GM13977 (cell line): Measurements from ENCODE around the gene UTS2.

Experiments
- DNase-seq: peaks from one replicate; pipeline ENCODE4 v3.0.0; 2012; ENCODE audit warnings: low spot score
- CTCF ChIP-seq: IDR thresholded peaks from 2 replicates; pipeline ENCODE4 v1.5.1; 2012; ENCODE audit warnings: mild to moderate bottlenecking, control low read depth; ENCODE audit not compliant: insufficient read depth; ENCODE audit errors: extremely low read depth, missing control alignments
- in situ Hi-C: fragments of 300-500 bp; cut with MboI; formaldehyde crosslinking; loops from one replicate; pipeline ENCODE4 v1.12.0; 2022; ENCODE audit warnings: low sequenced_read_pairs, low pct_unique_long_range_greater_than_20kb, mixed read lengths, inconsistent platforms; ENCODE audit not compliant: unreplicated experiment

UTS2 gene

GRCh38 chr1:7878027-7878426 is 25.2 kb upstream of the UTS2 start:
- DNase-seq, result no peak
- in situ Hi-C loops, result no loop called here
- TF ChIP-seq CTCF, result no peak

GRCh38 chr1:7873801-7874795 is 21.2 kb upstream of the UTS2 start:
- in situ Hi-C loops, result no loop called here
- DNase-seq, result no peak
- no peak for TF ChIP-seq CTCF

GRCh38 chr1:7871136-7871535 is 18.3 kb upstream of the UTS2 start:
- no peak for DNase-seq
- in situ Hi-C loops, result no loop called here
- TF ChIP-seq CTCF, result no peak

- in situ Hi-C loops, result no loop called here
- no peak for DNase-seq
Measured at GRCh38 chr1:7869136-7869920, 16.5 kb upstream of the UTS2 start.

GRCh38 chr1:7868070-7868780 is 15.4 kb upstream of the UTS2 start:
- TF ChIP-seq CTCF, result no peak
- DNase-seq, result no peak
- in situ Hi-C loops, result no loop called here

More at GRCh38 chr1:7869136-7869920, 16.5 kb upstream of the UTS2 start:
- TF ChIP-seq CTCF, result no peak

GRCh38 chr1:7865978-7866377 is 13.1 kb upstream of the UTS2 start:
- in situ Hi-C loops, result no loop called here
- no peak for TF ChIP-seq CTCF
- DNase-seq, result no peak
